ENCODE data around the gene CFAP73. TPM values are rescaled to one million over a fixed set of nuclear protein-coding genes. Genes with fewer than 3 reads are reported as not detected.

The CFAP73 gene
- polyA plus RNA-seq, 1 experiment = not detected

- CTCF ChIA-PET = interaction anchor here (1.0 kb wide), 1 partner anchor 143 kb away, joined by 3 read pairs; no protein-coding TSS in a partner anchor
These were observed 13.2 kb upstream of the CFAP73 start for GRCh38 chr12:113136128-113136989.

GRCh38 chr12:113136990-113137511 is 12.5 kb upstream of the CFAP73 start:
- no peak overlapping the region for H3K27ac ChIP-seq (ENCODE audit: low read depth, low read length)
- POLR2A ChIA-PET = interaction anchor here (0.6 kb wide), 1 partner anchor 49 kb away, joined by 3 read pairs; the partner anchor contains the start of gene RITA1
- no peak for TF ChIP-seq CTCF (IDR thresholded peaks at IDR 0.05; ENCODE audit: low read depth, low read length)
- H3K27me3 ChIP-seq (ENCODE audit: control insufficient read depth, insufficient read depth, low read length) = peaks cover 6% of the 10 kb centered on the region
- CTCF ChIA-PET = interaction anchor here (0.6 to 0.7 kb wide), 2 partner anchors 39 to 689 kb away, joined by 4 to 5 read pairs; no protein-coding TSS in a partner anchor
- H3K9me3 ChIP-seq (ENCODE audit: control insufficient read depth, insufficient read depth, low read length) = no peaks in the 10 kb centered on the region
- no peak for DNase-seq (ENCODE audit: low read depth, low spot score)
- no peak overlapping the region for H3K4me3 ChIP-seq (ENCODE audit: low read depth, low read length)

More at GRCh38 chr12:113136128-113136989, 13.2 kb upstream of the CFAP73 start:
- H3K4me3 ChIP-seq (ENCODE audit: low read depth, low read length) = no peak overlapping the region
- H3K27me3 ChIP-seq (ENCODE audit: control insufficient read depth, insufficient read depth, low read length) = peaks cover 5% of the 10 kb centered on the region
- H3K9me3 ChIP-seq (ENCODE audit: control insufficient read depth, insufficient read depth, low read length) = no peaks in the 10 kb centered on the region
- no peak for DNase-seq (ENCODE audit: low read depth, low spot score)
- POLR2A ChIA-PET = no interaction called here
- no peak for TF ChIP-seq CTCF (IDR thresholded peaks at IDR 0.05; ENCODE audit: low read depth, low read length)
- H3K27ac ChIP-seq (ENCODE audit: low read depth, low read length) = no peak overlapping the region

- peaks cover 9% of the 10 kb centered on the region for H3K27me3 ChIP-seq (ENCODE audit: control insufficient read depth, insufficient read depth, low read length)
- ChIA-PET CTCF (interaction anchor here (0.6 to 1.4 kb wide), 3 partner anchors 40 to 690 kb away, joined by 3 to 5 read pairs (median 4); no protein-coding TSS in a partner anchor), POLR2A (interaction anchor here (0.6 kb wide), 1 partner anchor 47 kb away, joined by 3 read pairs; the partner anchor contains the start of gene RITA1)
- no peak for TF ChIP-seq CTCF (IDR thresholded peaks at IDR 0.05; ENCODE audit: low read depth, low read length)
- H3K4me3 ChIP-seq (ENCODE audit: low read depth, low read length) = no peak overlapping the region
- no peak for DNase-seq (ENCODE audit: low read depth, low spot score)
- H3K27ac ChIP-seq (ENCODE audit: low read depth, low read length) = no peak overlapping the region
- no peaks in the 10 kb centered on the region for H3K9me3 ChIP-seq (ENCODE audit: control insufficient read depth, insufficient read depth, low read length)
These were observed 11.4 kb upstream of the CFAP73 start for GRCh38 chr12:113137861-113138783.

- POLR2A ChIA-PET = no interaction called here
- Histone ChIP-seq H3K9me3 (ENCODE audit: control insufficient read depth, insufficient read depth, low read length) (no peaks in the 10 kb centered on the region), H3K27me3 (ENCODE audit: control insufficient read depth, insufficient read depth, low read length) (peaks cover 9% of the 10 kb centered on the region), H3K27ac (ENCODE audit: low read depth, low read length) (no peak overlapping the region), H3K4me3 (ENCODE audit: low read depth, low read length) (no peak overlapping the region)
- CTCF ChIA-PET = interaction anchor here (1.4 kb wide), 1 partner anchor 91 kb away, joined by 3 read pairs; no protein-coding TSS in a partner anchor
- TF ChIP-seq CTCF (IDR thresholded peaks at IDR 0.05; ENCODE audit: low read depth, low read length) = no peak
- DNase-seq (ENCODE audit: low read depth, low spot score) = no peak
These were observed 10.7 kb upstream of the CFAP73 start for GRCh38 chr12:113138826-113139225.

All from AG04450 (cell line).